ENCODE measurements around the gene LIPC.

Gene LIPC

GRCh38 chr15:58547628-58548307 is 116.0 kb downstream of the LIPC start:
- no peak overlapping the region for H3K4me3 ChIP-seq (ENCODE audit: low read depth, low read length)
- TF ChIP-seq CTCF (IDR thresholded peaks at IDR 0.05; ENCODE audit: low read depth, low read length), result no peak

- no peak for TF ChIP-seq CTCF (IDR thresholded peaks at IDR 0.05; ENCODE audit: low read depth, low read length)
- no peak overlapping the region for H3K4me3 ChIP-seq (ENCODE audit: low read depth, low read length)
Measured at GRCh38 chr15:58548308-58549012, 116.7 kb downstream of the LIPC start.

GRCh38 chr15:58549013-58549784 is 117.4 kb downstream of the LIPC start:
- TF ChIP-seq CTCF (IDR thresholded peaks at IDR 0.05; ENCODE audit: low read depth, low read length), result no peak
- H3K4me3 ChIP-seq (ENCODE audit: low read depth, low read length), result no peak overlapping the region

- H3K4me3 ChIP-seq (ENCODE audit: low read depth, low read length), result no peak overlapping the region
- TF ChIP-seq CTCF (IDR thresholded peaks at IDR 0.05; ENCODE audit: low read depth, low read length), result no peak
Measured at GRCh38 chr15:58549785-58550074, 117.9 kb downstream of the LIPC start.

GRCh38 chr15:58551084-58551763 is 119.4 kb downstream of the LIPC start:
- H3K4me3 ChIP-seq (ENCODE audit: low read depth, low read length), result no peak overlapping the region
- TF ChIP-seq CTCF (IDR thresholded peaks at IDR 0.05; ENCODE audit: low read depth, low read length), result no peak

GRCh38 chr15:58551764-58552504 is 120.1 kb downstream of the LIPC start:
- peak overlapping the region; percentile 45 for H3K4me3 ChIP-seq (ENCODE audit: low read depth, low read length)
- TF ChIP-seq CTCF (IDR thresholded peaks at IDR 0.05; ENCODE audit: low read depth, low read length), result no peak
